Gastrocnemius medialis (tissue), 4 donors: ENCODE results near the gene MYH3.

Experiments
- POLR2A ChIP-seq, 2 donors: fragments of 450-650 bp; IDR thresholded peaks; one replicate each; pipeline ENCODE4 v1.6.1; 2017; ENCODE audit warnings: antibody characterized with exemption in 2 of 2, mild to moderate bottlenecking in 2 of 2, moderate library complexity in 2 of 2
- TF ChIP-seq, protein P1 (sequence below), 5 experiments: fragments of 450-650 bp in 3 of 5; fragments of 200-600 bp in 2 of 5; sonication (generic) in 2 of 5; IDR thresholded peaks in 4 of 5; conservative IDR thresholded peaks in 1 of 5; 1 replicate in 4 of 5; 2 replicates in 1 of 5; pipeline ENCODE4 v1.5.1; 2016 to 2019; ENCODE audit warnings: antibody characterized with exemption in 5 of 5, mild to moderate bottlenecking in 3 of 5, moderate library complexity in 3 of 5

DNA sequence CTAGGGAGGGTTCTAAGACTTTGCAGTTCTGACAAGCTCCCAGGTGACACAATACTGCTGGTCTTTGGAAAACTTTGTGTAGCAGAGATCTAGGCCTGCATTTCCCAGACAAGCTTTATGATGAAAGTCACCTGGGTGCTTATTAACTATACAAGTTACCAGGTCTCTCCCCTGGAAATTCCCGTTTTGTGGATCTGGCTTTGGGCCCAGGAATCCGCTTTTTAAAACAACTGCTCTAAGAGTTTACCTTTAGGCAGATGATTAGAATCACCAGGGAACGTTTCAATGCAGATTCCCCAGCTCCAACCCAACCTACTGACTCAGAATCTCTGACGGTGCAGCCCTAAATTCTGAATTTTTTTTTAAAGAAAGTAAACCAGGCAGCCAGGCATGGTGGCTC lies 36.3 kb downstream of the MYH3 start:
- TF ChIP-seq, protein P1, sequence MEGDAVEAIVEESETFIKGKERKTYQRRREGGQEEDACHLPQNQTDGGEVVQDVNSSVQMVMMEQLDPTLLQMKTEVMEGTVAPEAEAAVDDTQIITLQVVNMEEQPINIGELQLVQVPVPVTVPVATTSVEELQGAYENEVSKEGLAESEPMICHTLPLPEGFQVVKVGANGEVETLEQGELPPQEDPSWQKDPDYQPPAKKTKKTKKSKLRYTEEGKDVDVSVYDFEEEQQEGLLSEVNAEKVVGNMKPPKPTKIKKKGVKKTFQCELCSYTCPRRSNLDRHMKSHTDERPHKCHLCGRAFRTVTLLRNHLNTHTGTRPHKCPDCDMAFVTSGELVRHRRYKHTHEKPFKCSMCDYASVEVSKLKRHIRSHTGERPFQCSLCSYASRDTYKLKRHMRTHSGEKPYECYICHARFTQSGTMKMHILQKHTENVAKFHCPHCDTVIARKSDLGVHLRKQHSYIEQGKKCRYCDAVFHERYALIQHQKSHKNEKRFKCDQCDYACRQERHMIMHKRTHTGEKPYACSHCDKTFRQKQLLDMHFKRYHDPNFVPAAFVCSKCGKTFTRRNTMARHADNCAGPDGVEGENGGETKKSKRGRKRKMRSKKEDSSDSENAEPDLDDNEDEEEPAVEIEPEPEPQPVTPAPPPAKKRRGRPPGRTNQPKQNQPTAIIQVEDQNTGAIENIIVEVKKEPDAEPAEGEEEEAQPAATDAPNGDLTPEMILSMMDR (IDR thresholded peaks at IDR 0.05 in 4 of 5, conservative IDR thresholded peaks at IDR 0.05 in 1 of 5) = no peak
- no peak for TF ChIP-seq POLR2A (IDR thresholded peaks at IDR 0.05)
